COLO668 (cell line): ENCODE measurements around the gene LCN15.
"Not testable (repeated sequence)": the region's sequence is repeated elsewhere in the genome, so short reads cannot be mapped to it uniquely, and the experiment has no call there.

ENCODE experiments used
- DNase-seq: peaks from one replicate; lab custom pipeline; 2025; ENCODE audit not compliant: unreplicated experiment; lab: John Stamatoyannopoulos, UW

LCN15 gene

GRCh38 chr9:136764301-136764891 lies at the start of gene LCN15:
LCN15 (minus strand) TSS chr9:136764518; CDS start chr9:136764488, 30 bp downstream.
- DNase-seq = peak; percentile 94

GRCh38 chr9:136808806-136809158 lies 44.5 kb upstream of the LCN15 start:
- no peak for DNase-seq

- DNase-seq = peak; percentile 67
These were observed 43.9 kb upstream of the LCN15 start for GRCh38 chr9:136808075-136808805.

GRCh38 chr9:136807281-136808074 lies 43.2 kb upstream of the LCN15 start, which contains the start of gene RABL6:
RABL6 (plus strand) TSS chr9:136807948; CDS start chr9:136808197, 249 bp downstream.
- DNase-seq = peak; percentile 89

- peak; percentile 16 for DNase-seq
These were observed 42.4 kb upstream of the LCN15 start for GRCh38 chr9:136806631-136807201.

- no peak for DNase-seq
These were observed 41.7 kb upstream of the LCN15 start for GRCh38 chr9:136806067-136806466.

- no peak for DNase-seq
These were observed 41.0 kb upstream of the LCN15 start for GRCh38 chr9:136805207-136805740.

- DNase-seq = no peak
These were observed 40.3 kb upstream of the LCN15 start for GRCh38 chr9:136804509-136805206.

- DNase-seq = no peak
These were observed 39.5 kb upstream of the LCN15 start for GRCh38 chr9:136803551-136804508.

GRCh38 chr9:136803009-136803550 lies 38.8 kb upstream of the LCN15 start:
- not testable (repeated sequence) for DNase-seq

- DNase-seq = no peak
These were observed 38.0 kb upstream of the LCN15 start for GRCh38 chr9:136802321-136802720.

- DNase-seq = peak; percentile 96
These were observed 35.7 kb upstream of the LCN15 start for GRCh38 chr9:136799854-136800657.

- DNase-seq = peak; percentile 80
These were observed 34.9 kb upstream of the LCN15 start for GRCh38 chr9:136799079-136799853.

GRCh38 chr9:136798708-136799078 lies 34.4 kb upstream of the LCN15 start:
- DNase-seq = peak; percentile 39

GRCh38 chr9:136796775-136797347 lies 32.5 kb upstream of the LCN15 start:
- DNase-seq = not testable (repeated sequence)

- DNase-seq = no peak
These were observed 32.0 kb upstream of the LCN15 start, which contains the start of gene CCDC183 for GRCh38 chr9:136796238-136796774. CCDC183 (plus strand) TSS chr9:136796338; CDS start chr9:136796398, 60 bp downstream.

- DNase-seq = no peak
These were observed 30.7 kb upstream of the LCN15 start for GRCh38 chr9:136795000-136795348.
